PFSK-1 (cell line): ENCODE results near the gene GPR161.

Experiments used
- FOXP2 ChIP-seq: optimal IDR thresholded peaks from 2 replicates; pipeline ENCODE3; 2011; ENCODE audit warnings: borderline replicate concordance, control low read depth, inconsistent platforms; ENCODE audit not compliant: insufficient read depth; ENCODE audit errors: extremely low read length, extremely low read depth
- POLR2AphosphoS5 ChIP-seq: IDR thresholded peaks from 2 replicates; pipeline ENCODE4 v1.6.1; 2012; ENCODE audit warnings: low read depth, mild to moderate bottlenecking, control low read depth, low read length, moderate library complexity
- SIN3A ChIP-seq: IDR thresholded peaks from 2 replicates; pipeline ENCODE4 v1.6.1; 2012; ENCODE audit warnings: mild to moderate bottlenecking, low read length, moderate library complexity, borderline replicate concordance; ENCODE audit not compliant: insufficient read depth
- TAF1 ChIP-seq: IDR thresholded peaks from 2 replicates; pipeline ENCODE4 v1.6.1; 2012; ENCODE audit warnings: low read length, control low read depth, borderline replicate concordance; ENCODE audit not compliant: insufficient read depth
- TF ChIP-seq, protein P1 (sequence below), 2 experiments: IDR thresholded peaks; 2 replicates each; pipeline versions ENCODE4 v1.6.1 to v1.8.0; 2011 to 2012; ENCODE audit warnings: low read depth in 2 of 2, low read length in 2 of 2, control low read depth in 1 of 2, inconsistent platforms in 1 of 2, mild to moderate bottlenecking in 1 of 2, moderate library complexity in 1 of 2; ENCODE audit not compliant: insufficient read depth in 1 of 2

DNA sequence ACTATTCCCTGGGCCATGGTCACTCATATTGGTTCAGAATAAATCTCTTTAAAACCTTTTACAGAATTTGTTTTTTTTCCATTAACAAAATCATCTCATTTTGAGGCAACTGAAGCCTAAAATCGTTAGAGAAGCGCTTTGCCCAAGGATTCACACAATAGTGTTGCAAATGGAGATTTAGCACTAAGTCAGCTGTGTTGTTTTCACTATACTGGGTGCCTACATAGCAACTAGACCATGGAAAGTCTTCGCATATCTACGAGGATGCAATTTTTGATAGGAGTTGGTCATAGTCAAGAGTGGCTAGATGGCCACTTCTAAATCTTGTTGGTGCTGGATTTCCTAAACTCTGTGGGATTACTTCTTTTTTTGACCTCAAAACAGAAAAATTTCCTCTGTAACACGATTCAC is 41.5 kb upstream of the GPR161 start:
- TF ChIP-seq SIN3A (no peak), TAF1 (no peak), POLR2AphosphoS5 (no peak), FOXP2 (no peak)
- TF ChIP-seq, protein P1, sequence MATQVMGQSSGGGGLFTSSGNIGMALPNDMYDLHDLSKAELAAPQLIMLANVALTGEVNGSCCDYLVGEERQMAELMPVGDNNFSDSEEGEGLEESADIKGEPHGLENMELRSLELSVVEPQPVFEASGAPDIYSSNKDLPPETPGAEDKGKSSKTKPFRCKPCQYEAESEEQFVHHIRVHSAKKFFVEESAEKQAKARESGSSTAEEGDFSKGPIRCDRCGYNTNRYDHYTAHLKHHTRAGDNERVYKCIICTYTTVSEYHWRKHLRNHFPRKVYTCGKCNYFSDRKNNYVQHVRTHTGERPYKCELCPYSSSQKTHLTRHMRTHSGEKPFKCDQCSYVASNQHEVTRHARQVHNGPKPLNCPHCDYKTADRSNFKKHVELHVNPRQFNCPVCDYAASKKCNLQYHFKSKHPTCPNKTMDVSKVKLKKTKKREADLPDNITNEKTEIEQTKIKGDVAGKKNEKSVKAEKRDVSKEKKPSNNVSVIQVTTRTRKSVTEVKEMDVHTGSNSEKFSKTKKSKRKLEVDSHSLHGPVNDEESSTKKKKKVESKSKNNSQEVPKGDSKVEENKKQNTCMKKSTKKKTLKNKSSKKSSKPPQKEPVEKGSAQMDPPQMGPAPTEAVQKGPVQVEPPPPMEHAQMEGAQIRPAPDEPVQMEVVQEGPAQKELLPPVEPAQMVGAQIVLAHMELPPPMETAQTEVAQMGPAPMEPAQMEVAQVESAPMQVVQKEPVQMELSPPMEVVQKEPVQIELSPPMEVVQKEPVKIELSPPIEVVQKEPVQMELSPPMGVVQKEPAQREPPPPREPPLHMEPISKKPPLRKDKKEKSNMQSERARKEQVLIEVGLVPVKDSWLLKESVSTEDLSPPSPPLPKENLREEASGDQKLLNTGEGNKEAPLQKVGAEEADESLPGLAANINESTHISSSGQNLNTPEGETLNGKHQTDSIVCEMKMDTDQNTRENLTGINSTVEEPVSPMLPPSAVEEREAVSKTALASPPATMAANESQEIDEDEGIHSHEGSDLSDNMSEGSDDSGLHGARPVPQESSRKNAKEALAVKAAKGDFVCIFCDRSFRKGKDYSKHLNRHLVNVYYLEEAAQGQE (IDR thresholded peaks at IDR 0.05; ENCODE audit: insufficient read depth in 1 of 2, low read depth in 2 of 2, low read length in 2 of 2): 0 out of 4 replicates have a peak, but pooled peaks of 1 of the 2 experiments have one; percentile 0
